ENCODE results near the gene CDH19. TPM values are rescaled to one million over a fixed set of nuclear protein-coding genes. Genes with fewer than 3 reads are reported as not detected.

The CDH19 gene, protein sequence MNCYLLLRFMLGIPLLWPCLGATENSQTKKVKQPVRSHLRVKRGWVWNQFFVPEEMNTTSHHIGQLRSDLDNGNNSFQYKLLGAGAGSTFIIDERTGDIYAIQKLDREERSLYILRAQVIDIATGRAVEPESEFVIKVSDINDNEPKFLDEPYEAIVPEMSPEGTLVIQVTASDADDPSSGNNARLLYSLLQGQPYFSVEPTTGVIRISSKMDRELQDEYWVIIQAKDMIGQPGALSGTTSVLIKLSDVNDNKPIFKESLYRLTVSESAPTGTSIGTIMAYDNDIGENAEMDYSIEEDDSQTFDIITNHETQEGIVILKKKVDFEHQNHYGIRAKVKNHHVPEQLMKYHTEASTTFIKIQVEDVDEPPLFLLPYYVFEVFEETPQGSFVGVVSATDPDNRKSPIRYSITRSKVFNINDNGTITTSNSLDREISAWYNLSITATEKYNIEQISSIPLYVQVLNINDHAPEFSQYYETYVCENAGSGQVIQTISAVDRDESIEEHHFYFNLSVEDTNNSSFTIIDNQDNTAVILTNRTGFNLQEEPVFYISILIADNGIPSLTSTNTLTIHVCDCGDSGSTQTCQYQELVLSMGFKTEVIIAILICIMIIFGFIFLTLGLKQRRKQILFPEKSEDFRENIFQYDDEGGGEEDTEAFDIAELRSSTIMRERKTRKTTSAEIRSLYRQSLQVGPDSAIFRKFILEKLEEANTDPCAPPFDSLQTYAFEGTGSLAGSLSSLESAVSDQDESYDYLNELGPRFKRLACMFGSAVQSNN
- not detected for polyA plus RNA-seq (2012; ENCODE audit: insufficient read depth, insufficient read length, low read depth)

GRCh38 chr18:66603941-66604627, at the start of gene CDH19:
Gene CDH19 (minus strand): TSS chr18:66604090. CDS start chr18:66572204, 31,886 bp downstream.
- no peaks in the 10 kb centered on the region for H3K4me1 ChIP-seq
- no peak for DNase-seq
- TF ChIP-seq, protein P1, sequence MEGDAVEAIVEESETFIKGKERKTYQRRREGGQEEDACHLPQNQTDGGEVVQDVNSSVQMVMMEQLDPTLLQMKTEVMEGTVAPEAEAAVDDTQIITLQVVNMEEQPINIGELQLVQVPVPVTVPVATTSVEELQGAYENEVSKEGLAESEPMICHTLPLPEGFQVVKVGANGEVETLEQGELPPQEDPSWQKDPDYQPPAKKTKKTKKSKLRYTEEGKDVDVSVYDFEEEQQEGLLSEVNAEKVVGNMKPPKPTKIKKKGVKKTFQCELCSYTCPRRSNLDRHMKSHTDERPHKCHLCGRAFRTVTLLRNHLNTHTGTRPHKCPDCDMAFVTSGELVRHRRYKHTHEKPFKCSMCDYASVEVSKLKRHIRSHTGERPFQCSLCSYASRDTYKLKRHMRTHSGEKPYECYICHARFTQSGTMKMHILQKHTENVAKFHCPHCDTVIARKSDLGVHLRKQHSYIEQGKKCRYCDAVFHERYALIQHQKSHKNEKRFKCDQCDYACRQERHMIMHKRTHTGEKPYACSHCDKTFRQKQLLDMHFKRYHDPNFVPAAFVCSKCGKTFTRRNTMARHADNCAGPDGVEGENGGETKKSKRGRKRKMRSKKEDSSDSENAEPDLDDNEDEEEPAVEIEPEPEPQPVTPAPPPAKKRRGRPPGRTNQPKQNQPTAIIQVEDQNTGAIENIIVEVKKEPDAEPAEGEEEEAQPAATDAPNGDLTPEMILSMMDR (IDR thresholded peaks at IDR 0.05; ENCODE audit: low read depth, low read length), result no peak
- no peak within 1 kb of the TSS for H3K4me3 ChIP-seq (ENCODE audit: low read depth, low read length)
- H3K27me3 ChIP-seq, result no peaks in the 10 kb centered on the region
- H3K36me3 ChIP-seq, result no peaks in the 10 kb centered on the region
- H3K9me3 ChIP-seq, result no peaks in the 10 kb centered on the region

DNA sequence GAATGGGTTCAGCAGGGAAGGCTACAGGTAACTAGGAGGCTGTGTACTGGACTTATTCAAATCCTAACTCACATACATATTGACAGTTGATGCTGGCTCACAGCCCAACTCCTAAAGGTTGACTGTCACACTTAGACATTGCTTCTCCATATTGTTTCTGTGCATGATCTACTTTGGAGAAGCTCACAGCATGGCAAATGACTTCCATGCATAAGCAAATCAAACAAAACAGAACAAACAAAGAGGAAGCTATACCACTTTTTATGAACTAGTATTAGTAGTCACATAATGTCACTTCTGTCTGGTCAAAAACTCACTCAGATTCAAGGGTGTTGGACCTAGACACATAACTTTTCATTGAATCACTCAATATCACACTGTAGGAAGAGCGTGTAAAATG, 43.8 kb upstream of the CDH19 start:
- TF ChIP-seq, protein P1 (IDR thresholded peaks at IDR 0.05; ENCODE audit: low read depth, low read length), result no peak
- no peak overlapping the region for H3K4me3 ChIP-seq (ENCODE audit: low read depth, low read length)
- no peak for DNase-seq
- no peaks in the 10 kb centered on the region for H3K27me3 ChIP-seq
- no peaks in the 10 kb centered on the region for H3K9me3 ChIP-seq
- no peaks in the 10 kb centered on the region for H3K4me1 ChIP-seq
- H3K36me3 ChIP-seq, result no peaks in the 10 kb centered on the region

DNA sequence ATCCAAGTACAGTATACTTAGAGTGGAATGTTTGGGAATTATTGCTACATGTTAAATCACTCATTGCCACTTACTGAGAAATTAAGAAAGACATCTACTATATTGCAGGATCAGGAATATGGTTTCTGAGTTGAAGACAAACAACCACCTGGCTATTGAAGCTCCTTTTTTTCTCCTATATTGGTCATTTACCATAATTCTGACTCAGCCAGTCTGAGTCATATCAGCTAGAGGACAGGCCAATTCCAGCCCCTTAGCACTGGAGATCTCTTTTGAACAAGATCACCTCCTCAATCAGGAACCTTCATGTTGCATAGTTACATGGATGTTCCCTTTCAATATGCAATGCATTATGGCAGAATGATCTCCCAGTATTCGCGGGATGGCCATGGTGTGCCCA, 42.7 kb upstream of the CDH19 start:
- Histone ChIP-seq H3K36me3 (no peaks in the 10 kb centered on the region), H3K9me3 (no peaks in the 10 kb centered on the region), H3K4me1 (no peaks in the 10 kb centered on the region), H3K27me3 (no peaks in the 10 kb centered on the region), H3K4me3 (ENCODE audit: low read depth, low read length) (no peak overlapping the region)
- no peak for DNase-seq
- TF ChIP-seq, protein P1 (IDR thresholded peaks at IDR 0.05; ENCODE audit: low read depth, low read length), result no peak

DNA sequence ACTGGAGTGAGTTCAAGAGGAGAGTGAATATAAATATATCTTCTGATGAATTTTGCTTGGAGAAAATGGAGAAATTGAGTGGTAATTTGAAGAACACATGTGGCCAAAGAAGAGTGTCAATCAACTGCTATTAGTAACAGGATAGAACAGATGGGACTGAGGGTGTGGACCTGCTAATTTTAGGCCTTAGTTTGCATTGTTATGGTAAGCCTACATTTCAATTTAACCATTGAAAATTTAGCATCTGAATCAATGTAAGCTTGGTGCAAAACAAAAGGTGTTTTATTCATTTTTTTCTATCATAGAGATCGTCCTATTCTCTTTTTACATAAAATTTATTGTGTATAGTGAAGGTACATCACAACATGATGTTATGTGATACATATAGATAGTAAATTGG, 42.1 kb upstream of the CDH19 start:
- Histone ChIP-seq H3K36me3 (no peaks in the 10 kb centered on the region), H3K27me3 (no peaks in the 10 kb centered on the region), H3K9me3 (no peaks in the 10 kb centered on the region), H3K4me3 (ENCODE audit: low read depth, low read length) (no peak overlapping the region), H3K4me1 (no peaks in the 10 kb centered on the region)
- no peak for DNase-seq
- TF ChIP-seq, protein P1 (IDR thresholded peaks at IDR 0.05; ENCODE audit: low read depth, low read length), result no peak

DNA sequence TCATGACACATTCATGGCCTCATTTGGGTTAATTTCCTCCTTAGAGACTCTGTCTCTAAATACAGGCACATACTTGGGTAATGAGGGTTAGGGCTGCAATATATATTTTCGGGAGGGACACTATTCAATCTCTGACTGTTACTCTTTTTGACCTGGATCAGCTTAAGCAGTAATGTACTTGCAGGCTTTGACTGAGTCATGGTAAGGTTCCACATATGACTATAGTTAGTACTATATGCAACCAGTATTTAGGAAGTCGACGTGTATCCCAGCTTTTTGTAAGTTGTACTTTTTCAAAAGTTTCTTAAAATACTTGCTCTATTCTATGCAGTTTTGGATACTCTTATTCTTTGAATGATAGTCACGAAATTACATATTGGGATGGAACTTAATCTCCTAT, 37.2 kb upstream of the CDH19 start:
- H3K36me3 ChIP-seq, result no peaks in the 10 kb centered on the region
- H3K4me1 ChIP-seq, result no peaks in the 10 kb centered on the region
- H3K27me3 ChIP-seq, result no peaks in the 10 kb centered on the region
- TF ChIP-seq, protein P1 (IDR thresholded peaks at IDR 0.05; ENCODE audit: low read depth, low read length), result no peak
- no peak for DNase-seq
- H3K9me3 ChIP-seq, result no peaks in the 10 kb centered on the region
- no peak overlapping the region for H3K4me3 ChIP-seq (ENCODE audit: low read depth, low read length)

Measured in BE2C (cell line).